Karpas-422 (cell line): Measurements from ENCODE around the gene TTC9C. TPM values are rescaled to one million over a fixed set of nuclear protein-coding genes. Genes with fewer than 3 reads are reported as not detected.

ENCODE experiments used
- DNase-seq: peaks from one replicate; pipeline ENCODE4 v3.0.0-alpha.2; 2015
- H2AFZ ChIP-seq: fragments of 200-600 bp; sonication (generic); 2 replicates; pipeline ENCODE4 v1.6.1; 2014; ENCODE audit warnings: antibody characterized with exemption, low read length, mixed read lengths
- H3K27ac ChIP-seq: fragments of 200-600 bp; sonication (generic); 2 replicates; pipeline ENCODE4 v1.5.1; 2014; ENCODE audit warnings: mild to moderate bottlenecking, low read length, moderate library complexity
- H3K27me3 ChIP-seq: fragments of 200-600 bp; sonication (generic); 2 replicates; pipeline ENCODE4 v1.6.1; 2014; ENCODE audit warnings: low read length, mixed read lengths
- H3K36me3 ChIP-seq: fragments of 200-600 bp; sonication (generic); 2 replicates; pipeline ENCODE4 v1.6.1; 2014; ENCODE audit warnings: low read length, mixed read lengths; ENCODE audit not compliant: insufficient read depth
- H3K4me1 ChIP-seq: fragments of 200-600 bp; sonication (generic); 2 replicates; pipeline ENCODE4 v1.6.1; 2014; ENCODE audit warnings: mild to moderate bottlenecking, low read length, mixed read lengths
- H3K4me2 ChIP-seq: fragments of 200-600 bp; sonication (generic); 2 replicates; pipeline ENCODE4 v1.6.1; 2014; ENCODE audit warnings: low read length, low read depth, mild to moderate bottlenecking; ENCODE audit not compliant: poor library complexity, severe bottlenecking
- H3K4me3 ChIP-seq: fragments of 200-600 bp; sonication (generic); 2 replicates; pipeline ENCODE4 v1.5.1; 2014; ENCODE audit warnings: mild to moderate bottlenecking, antibody characterized with exemption, low read length, mixed read lengths
- H3K79me2 ChIP-seq: fragments of 200-600 bp; sonication (generic); 2 replicates; pipeline ENCODE4 v1.6.1; 2014; ENCODE audit warnings: mild to moderate bottlenecking, low read length, mixed read lengths
- H3K9ac ChIP-seq: fragments of 200-600 bp; sonication (generic); 2 replicates; pipeline ENCODE4 v1.6.0; 2014; ENCODE audit warnings: low read length
- H3K9me2 ChIP-seq: fragments of 200-600 bp; sonication (generic), shearing (Covaris generic); replicated peaks from 2 replicates; pipeline ENCODE4 v1.6.0; 2014; ENCODE audit warnings: mild to moderate bottlenecking, low read length, moderate library complexity; ENCODE audit not compliant: insufficient read depth
- H3K9me3 ChIP-seq: fragments of 300-700, 200-600 bp; sonication (generic); 2 replicates; pipeline ENCODE4 v1.6.1; 2014; ENCODE audit warnings: low read length, mixed read lengths
- H4K20me1 ChIP-seq: fragments of 200-600 bp; sonication (generic); 2 replicates; pipeline ENCODE4 v1.6.1; 2014; ENCODE audit warnings: mild to moderate bottlenecking, antibody characterized with exemption, low read length, low read depth; ENCODE audit not compliant: insufficient read depth
- total RNA-seq: library from RNA; depleted of rRNA; stranded (reverse); fragments of >200 nt; shearing (Covaris generic); gene quantifications from 2 replicates; pipeline ENCODE4 v1.2.3, GENCODE V29; 2014; ENCODE audit warnings: low replicate concordance; rRNA removed

The TTC9C gene
- total RNA-seq, 1 experiment from 2014 or later, result 49.2 TPM

DNA sequence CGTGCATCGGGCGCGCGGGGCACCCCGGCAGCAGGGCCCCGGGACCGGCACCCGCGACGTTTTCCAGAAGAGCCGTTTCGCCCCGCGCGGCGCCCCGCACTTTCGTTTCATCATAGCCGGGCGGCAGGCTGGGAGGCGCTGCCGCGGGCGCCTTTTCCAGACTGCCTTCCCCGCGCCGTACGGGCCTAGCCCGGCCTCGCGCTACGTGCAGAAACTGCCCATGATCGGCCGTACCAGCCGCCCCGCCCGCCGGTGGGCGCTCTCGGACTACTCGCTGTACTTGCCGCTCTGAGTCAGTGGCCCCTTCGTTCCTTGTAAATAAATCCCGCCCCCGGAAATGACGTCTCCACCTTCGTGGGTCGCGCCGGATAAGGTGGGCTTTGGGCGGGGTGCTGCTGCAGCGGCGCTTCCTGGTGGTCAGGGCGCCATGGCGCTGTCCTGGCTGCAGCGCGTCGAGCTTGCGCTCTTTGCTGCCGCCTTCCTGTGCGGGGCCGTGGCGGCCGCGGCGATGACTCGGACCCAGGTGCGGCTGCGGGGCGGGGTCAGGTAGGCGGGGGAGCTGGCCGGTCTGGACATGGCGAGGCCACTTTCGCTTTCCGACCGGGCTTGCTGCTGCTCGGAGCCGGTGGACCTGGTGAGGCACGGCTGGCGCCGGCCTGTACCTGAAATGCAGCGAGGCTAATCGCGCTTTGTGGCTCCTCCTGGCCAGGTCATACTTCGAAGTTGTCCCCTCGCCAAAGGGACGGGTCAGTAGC lies 58.9 kb downstream of the TTC9C start, which contains the start of gene TMEM179B:
Gene TMEM179B (plus strand): TSS at position 398 of the 755 bp plus-strand sequence. CDS start 30 bp downstream, at position 428.
- Histone ChIP-seq H3K4me1 (peaks cover 38% of the 10 kb centered on the region), H3K9me3 (no peaks in the 10 kb centered on the region), H3K27me3 (no peaks in the 10 kb centered on the region), H3K9ac (peak within 1 kb of the TSS; percentile 96), H3K4me2 (peak within 1 kb of the TSS; percentile 78), H3K4me3 (peak within 1 kb of the TSS; percentile 89), H3K79me2 (peaks cover 50% of the 10 kb centered on the region), H4K20me1 (no peaks in the 10 kb centered on the region; the same call in 1 of the 2 replicates), H3K27ac (peak within 1 kb of the TSS; percentile 70), H2AFZ (no peak within 1 kb of the TSS), H3K9me2 (no peaks in the 10 kb centered on the region), H3K36me3 (peaks cover 10% of the 10 kb centered on the region; the same call in 1 of the 2 replicates)
- peak; percentile 100 for DNase-seq

Other genes starting within 250 kb of the TTC9C start
- under 0.01 and 0.34 TPM in 2 replicates for gene AHNAK, start 181.7 kb upstream of the TTC9C start, total RNA-seq
- 1,351 and 2,115 TPM in 2 replicates for gene EEF1G, start 154.6 kb upstream of the TTC9C start, total RNA-seq
- gene TUT1, start 137.0 kb upstream of the TTC9C start, total RNA-seq, result 8.1 and 17.3 TPM in 2 replicates
- gene MTA2, start 126.6 kb upstream of the TTC9C start, total RNA-seq, result 60.2 and 89.3 TPM in 2 replicates
- gene EML3, start 115.7 kb upstream of the TTC9C start, total RNA-seq, result 21.2 and 22.0 TPM in 2 replicates
- gene ROM1, start 115.2 kb upstream of the TTC9C start, total RNA-seq, result 0.45 and 1.2 TPM in 2 replicates
- 43.5 and 76.5 TPM in 2 replicates for gene B3GAT3, start 106.5 kb upstream of the TTC9C start, total RNA-seq
- gene GANAB, start 81.9 kb upstream of the TTC9C start, total RNA-seq, result 98.5 and 104 TPM in 2 replicates
- gene INTS5, start 75.2 kb upstream of the TTC9C start, total RNA-seq, result 17.4 and 26.0 TPM in 2 replicates
- 83.6 and 158 TPM in 2 replicates for gene C11orf98, start 63.3 kb upstream of the TTC9C start, total RNA-seq
- 4.5 and 8.2 TPM in 2 replicates for gene CSKMT, start 63.2 kb upstream of the TTC9C start, total RNA-seq
- gene UQCC3, start 56.8 kb upstream of the TTC9C start, total RNA-seq, result 13.9 and 27.3 TPM in 2 replicates
- 18.4 and 28.8 TPM in 2 replicates for gene LBHD1, start 56.2 kb upstream of the TTC9C start, total RNA-seq
- 160 and 334 TPM in 2 replicates for gene UBXN1, start 49.4 kb upstream of the TTC9C start, total RNA-seq
- gene LRRN4CL, start 39.0 kb upstream of the TTC9C start, total RNA-seq, result 0.45 and 0.54 TPM in 2 replicates
- 55.6 and 79.1 TPM in 2 replicates for gene BSCL2, start 21.1 kb upstream of the TTC9C start, total RNA-seq
- not detected in 2 replicates for gene GNG3, start 20.8 kb upstream of the TTC9C start, total RNA-seq
- gene HNRNPUL2, start 1.0 kb upstream of the TTC9C start, total RNA-seq, result 10.6 and 13.9 TPM in 2 replicates
- 5.3 and 6.6 TPM in 2 replicates for gene ZBTB3, start 25.7 kb downstream of the TTC9C start, total RNA-seq
- gene POLR2G, start 33.1 kb downstream of the TTC9C start, total RNA-seq, result 115 and 140 TPM in 2 replicates
- 10.4 and 30.1 TPM in 2 replicates for gene TAF6L, start 42.9 kb downstream of the TTC9C start, total RNA-seq
- 58.0 and 80.4 TPM in 2 replicates for gene TMEM179B, start 58.9 kb downstream of the TTC9C start, total RNA-seq
- 22.2 and 34.6 TPM in 2 replicates for gene TMEM223, start 63.5 kb downstream of the TTC9C start, total RNA-seq
- gene NXF1, start 77.0 kb downstream of the TTC9C start, total RNA-seq, result 37.5 and 41.1 TPM in 2 replicates
- 30.0 and 39.9 TPM in 2 replicates for gene STX5, start 103.6 kb downstream of the TTC9C start, total RNA-seq
- 2.7 TPM in 1 of 2 replicates, not detected in the other for gene TEX54, start 104.4 kb downstream of the TTC9C start, total RNA-seq
- gene WDR74, start 111.1 kb downstream of the TTC9C start, total RNA-seq, result 44.0 and 123 TPM in 2 replicates
- gene SLC3A2, start 152.4 kb downstream of the TTC9C start, total RNA-seq, result 167 and 208 TPM in 2 replicates
- gene CHRM1, start 192.9 kb downstream of the TTC9C start, total RNA-seq, result not detected in 2 replicates